HG02642 (cell line): ENCODE data around the gene SLC8A2.

Experiments used
- ATAC-seq: cut with Tn5 transposase; IDR thresholded peaks from one replicate; pipeline ENCODE4 v1.9.1; 2021; ENCODE audit warnings: mild to moderate bottlenecking; ENCODE audit not compliant: unreplicated experiment, poor library complexity

SLC8A2 gene

DNA sequence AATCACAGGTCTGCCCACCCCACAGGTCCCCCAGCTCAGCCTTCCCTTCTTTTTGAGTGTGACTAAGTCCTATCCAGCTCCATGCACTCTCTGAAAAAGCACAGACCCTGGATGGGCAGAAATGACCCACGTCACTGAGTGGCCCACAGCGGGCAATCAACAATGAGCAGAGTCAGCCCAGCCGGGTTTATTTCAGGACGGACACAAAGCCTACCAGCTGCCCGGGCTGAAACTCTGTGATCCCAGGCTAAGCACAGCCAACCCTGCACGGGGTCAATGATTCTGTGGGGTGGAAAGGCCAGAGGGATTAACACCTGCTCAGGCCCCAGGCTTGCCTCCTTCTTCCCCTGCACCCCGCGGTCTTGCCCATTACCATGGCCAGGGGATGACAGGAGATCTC lies 34.8 kb upstream of the SLC8A2 start:
- no peak for ATAC-seq

DNA sequence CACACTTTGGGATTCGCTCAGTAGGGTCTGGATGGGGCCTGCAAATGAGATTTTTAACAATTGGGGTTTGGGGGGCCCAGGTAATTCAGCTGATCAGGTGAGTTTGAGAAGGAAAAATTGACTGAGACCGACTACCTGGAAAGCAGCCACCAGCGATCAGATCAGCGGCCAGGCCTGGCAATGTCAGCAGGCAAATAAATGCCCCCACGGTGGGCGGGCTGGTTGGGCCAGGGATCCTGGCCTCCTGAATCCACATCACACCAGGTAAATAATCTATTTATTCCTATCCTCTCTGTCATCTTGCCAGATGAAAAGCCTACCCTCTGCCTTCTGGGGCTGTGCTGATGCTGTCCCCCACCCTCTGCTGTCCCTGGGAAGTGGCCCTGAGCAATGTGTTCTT lies 33.8 kb upstream of the SLC8A2 start:
- ATAC-seq = no peak

DNA sequence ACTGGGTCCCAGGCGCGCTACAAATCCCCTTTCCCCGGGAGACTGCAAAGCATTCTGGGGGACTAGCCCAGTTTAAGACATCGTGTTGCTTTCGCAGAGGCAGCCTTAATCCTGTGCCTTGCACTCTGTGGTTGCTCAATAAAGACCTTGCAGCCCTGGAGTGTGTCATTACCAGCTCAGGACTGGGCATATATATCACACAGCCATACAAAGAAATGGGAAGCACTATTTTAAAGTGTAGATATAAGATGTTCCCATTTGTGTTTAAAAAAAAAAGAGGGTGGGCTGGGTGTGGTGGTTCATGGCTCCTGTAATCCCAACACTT lies 32.1 kb upstream of the SLC8A2 start:
- ATAC-seq = no peak

DNA sequence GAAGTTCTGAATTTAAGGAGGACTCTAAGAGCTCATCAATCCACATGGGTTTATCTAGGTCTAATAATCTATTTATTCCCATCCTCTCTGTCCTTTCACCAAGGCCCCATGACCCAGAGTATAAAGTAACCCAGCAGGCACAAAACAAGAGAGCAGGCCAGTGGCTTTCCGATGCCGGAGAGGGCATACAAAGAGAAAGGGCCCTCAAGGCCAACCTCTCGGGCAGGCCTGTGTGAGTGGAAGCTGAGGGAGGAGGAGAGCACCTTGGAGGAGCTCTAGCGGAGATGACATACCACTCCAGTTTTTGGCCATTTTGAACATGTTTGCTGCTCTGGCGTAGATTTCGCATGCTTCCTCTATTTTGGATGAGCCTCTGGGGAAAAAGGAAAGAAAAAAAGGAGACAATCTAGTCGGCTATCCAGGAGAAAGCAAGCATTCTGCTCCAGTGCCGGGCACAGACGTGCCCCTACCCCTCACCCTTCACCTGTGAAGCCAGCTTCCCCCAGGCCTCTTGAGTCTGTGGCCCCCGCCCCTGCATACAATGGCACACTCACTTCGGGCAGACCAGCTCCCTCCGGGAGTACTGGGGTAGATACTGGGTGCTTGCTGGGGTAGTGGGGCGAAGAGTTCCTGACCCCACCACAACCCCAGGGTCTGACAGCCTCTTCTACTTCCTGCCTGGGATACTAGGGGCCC lies 31.6 kb upstream of the SLC8A2 start:
- ATAC-seq = no peak

DNA sequence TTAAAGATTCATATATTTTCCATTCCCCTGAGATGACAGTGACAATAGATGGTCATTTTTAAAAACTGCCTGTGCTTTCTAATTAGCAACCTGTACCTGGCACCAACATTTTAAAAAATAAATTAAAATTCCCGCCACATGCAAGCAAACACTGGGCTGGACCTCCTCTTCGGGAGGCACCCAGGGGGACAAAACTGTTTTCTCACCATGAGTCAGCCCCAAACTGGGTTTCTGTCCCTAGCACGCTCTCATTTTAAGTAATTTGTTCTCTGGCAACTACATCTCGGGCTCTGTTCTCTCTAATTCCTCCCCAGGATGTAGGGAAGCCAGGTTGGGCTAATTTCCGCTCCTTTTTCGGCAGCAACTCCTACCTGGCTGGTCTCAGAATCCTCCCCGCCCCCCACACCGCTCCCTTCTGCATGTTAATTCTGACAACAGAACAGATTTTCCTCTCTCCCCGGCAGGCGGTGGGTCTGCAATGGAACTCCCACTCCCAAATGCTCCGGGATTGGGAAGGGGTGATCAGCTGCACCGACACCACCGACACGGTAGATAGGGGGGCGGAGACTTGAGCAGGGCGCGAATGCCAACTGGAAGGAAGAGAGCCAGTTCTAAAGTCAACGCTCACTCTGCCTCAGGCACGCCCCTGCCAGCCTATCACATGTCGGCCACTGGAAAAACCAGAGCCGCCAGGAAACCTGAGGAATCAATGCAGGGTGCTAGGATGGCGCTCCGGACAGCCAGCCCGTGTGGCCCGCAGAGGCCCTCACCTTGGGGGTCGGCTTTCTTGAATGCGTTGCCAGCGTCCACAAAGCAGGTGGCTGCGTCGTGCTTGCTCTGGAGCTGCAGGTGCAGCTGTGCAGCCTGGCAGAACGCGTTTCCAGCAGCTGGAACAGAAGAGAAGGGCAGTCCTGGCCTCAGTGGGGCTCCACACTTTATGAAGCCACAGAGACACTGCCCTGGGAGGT lies 28.5 kb upstream of the SLC8A2 start:
- no peak for ATAC-seq

DNA sequence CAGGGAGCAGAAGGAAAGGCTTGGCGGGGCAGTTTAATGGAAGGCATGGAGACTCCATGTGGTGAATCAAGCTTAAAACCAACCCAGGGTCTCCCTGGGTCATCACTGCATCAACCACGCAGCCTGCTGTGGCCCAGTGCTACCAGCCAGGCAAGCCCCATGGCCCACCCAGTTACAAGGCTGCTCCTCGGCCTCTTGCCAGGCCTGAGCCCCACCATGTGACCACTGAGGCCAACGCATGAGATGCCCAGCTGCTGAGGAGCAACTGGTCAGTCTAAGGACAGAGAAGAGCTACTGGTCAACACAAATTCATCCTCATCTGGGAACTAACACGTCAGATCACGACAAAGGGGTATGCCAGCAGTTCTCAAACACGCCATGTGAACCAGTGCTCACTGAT lies 27.7 kb upstream of the SLC8A2 start:
- no peak for ATAC-seq

DNA sequence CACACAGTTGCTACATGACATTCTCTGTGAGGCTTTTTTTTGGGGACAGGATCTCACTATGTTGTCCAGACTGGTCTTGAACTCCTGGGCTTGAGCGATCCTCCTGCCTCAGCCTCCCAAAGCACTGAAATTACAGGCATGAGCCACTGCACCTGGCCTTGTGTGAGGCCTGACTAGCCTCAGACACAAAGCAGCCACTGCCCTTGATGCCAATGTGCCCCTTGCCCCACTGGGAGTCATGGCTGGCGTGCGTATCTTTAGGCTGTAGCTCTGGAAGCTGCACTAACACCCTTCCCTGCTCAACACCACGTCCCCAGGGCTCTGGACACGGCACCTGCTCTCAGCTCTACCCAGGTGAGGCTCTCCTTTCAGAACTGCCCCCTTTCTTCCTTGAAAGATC lies 26.9 kb upstream of the SLC8A2 start:
- ATAC-seq = no peak

DNA sequence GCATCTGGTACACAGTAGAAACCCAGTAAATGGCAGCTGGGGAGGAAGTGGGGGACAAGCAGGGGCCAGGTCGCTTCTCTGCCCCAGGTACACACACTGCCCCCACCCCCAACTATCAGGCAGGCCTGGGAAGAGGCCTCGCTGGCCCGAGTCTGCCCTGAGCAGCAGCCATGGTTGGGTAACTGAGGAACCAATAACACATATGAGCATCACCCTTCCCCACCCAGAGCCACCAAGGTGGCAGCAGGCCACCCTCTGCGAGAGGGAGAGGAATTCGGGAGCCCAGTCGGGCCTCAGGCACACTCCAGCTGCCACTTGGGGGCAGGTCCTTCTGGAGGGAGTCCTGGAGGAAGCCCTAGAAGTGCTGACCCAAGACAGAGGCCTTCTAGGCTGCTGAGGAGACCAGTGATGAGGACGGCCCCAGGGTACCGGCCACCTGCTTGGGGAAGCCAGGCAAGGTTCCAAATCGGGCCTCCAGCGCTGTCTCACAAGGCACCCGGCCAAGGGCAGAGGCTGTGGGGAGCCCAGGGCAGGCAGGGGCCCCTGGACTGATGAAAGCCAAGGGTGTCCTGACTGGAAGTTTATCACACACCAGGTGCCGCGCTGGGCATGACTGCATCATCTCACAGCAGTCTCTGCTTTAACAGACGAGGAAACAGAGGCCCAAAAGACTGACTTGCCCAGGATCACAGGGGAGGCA lies 26.3 kb upstream of the SLC8A2 start:
- no peak for ATAC-seq

DNA sequence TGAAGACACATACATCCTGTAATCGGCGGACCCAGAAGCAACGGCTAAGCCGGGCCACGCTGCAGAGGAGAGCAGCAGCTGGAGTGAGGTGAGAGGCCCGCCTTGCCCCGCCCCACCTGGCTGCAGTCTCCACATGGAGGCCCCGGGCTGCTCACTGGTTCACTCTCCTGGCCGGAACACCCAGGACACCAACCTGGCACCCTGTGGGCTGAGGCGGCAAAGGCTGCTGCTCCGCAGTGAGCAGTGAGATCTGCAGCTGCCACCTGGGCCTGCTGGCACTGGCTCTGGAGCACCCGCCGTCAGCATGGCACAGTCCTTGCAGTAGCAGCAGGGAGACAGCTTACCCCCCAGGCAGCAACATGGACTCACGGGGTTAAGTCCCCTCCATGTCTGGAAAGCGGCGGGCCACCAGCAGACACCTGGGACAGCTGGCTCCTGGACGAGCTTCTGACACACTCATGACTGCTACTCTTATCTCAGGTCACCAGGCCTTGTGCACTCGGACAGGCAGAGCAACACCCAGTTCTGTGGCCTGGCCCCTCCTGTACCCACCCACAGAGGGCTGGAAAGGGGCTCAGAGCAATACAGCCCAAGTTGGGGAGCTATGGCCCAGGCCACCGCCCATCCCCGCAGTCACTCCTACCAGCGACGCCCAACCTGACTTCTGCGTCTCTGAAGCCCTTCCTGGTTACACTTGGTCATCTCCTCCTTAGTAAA lies 25.5 kb upstream of the SLC8A2 start:
- no peak for ATAC-seq

DNA sequence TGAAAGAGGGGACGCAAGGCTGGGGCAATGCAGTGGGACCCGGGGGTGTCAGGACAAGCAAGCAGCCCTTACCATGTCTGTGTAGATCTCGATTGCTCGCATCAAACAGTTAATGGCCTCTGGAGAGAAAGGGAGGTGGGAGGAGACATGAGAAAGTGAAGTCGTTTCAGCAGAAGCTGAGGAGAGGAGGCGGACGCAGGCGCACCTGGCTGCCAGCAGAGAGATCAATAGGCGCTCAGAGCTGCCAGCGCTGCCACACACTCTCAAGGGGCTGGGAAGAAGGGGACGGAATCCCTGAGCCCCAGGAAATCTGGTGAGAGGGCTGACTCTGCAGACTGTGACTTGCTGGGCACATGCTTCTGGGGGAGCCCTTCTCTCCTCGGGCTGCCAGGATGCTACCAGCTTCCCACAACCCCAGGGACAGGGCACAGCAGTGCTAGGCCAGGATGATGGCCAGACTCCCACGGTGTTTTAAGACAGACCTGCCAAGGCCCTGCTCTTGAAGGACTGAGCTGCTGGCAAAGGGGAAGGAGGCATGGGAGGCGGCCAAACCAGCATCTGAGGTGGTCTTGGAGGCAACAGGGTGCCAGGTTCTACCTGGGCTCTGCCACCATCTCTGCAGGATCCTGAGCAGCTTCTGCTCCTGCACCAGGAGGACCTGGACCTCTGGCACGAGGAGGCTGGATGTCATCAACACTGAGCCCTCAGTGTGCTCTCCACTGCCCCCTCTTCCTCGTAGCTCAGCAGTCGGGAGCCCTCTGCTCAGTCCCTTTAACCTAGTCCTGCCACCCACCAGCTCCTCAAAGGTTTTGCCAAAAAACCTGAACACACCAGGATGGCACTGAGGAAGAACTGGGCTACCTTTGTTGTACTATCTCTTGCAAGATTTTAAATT lies 24.0 kb upstream of the SLC8A2 start:
- ATAC-seq = no peak

DNA sequence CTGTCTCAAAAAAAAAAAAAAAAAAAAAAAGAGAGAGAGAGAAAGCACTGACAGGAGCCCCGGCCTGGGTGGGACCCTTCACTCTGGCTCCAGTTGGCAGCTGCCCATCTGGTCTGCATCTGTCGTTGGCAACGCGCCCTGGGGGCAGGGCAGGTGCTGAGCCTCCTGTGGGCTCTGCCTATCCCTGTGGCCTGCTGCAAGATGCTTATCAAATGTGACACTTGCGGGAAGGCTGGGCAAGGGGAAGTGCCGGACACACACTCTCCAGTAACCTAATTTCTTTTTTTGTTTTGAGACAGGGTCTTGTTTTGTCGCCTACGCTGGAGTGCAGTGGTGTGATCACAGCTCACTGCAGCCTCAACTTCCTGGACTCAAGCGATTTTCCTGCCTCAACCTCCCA lies 23.0 kb upstream of the SLC8A2 start:
- no peak for ATAC-seq

DNA sequence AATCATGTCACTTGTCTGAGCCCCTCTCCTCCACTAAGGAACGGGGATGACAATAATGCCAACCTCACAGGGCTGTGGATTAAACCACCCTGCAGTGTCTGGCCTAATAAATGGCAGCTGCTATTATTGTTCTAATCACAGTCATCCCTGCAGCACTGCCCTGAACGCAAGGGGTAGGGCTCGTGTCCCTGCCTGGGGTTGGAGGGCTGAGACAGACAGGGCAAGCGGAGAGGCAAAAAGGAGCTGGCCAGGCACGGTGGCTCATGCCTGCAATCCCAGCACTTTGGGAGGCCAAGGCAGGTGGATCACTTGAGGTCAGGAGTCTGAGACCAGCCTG lies 22.5 kb upstream of the SLC8A2 start:
- ATAC-seq = no peak

DNA sequence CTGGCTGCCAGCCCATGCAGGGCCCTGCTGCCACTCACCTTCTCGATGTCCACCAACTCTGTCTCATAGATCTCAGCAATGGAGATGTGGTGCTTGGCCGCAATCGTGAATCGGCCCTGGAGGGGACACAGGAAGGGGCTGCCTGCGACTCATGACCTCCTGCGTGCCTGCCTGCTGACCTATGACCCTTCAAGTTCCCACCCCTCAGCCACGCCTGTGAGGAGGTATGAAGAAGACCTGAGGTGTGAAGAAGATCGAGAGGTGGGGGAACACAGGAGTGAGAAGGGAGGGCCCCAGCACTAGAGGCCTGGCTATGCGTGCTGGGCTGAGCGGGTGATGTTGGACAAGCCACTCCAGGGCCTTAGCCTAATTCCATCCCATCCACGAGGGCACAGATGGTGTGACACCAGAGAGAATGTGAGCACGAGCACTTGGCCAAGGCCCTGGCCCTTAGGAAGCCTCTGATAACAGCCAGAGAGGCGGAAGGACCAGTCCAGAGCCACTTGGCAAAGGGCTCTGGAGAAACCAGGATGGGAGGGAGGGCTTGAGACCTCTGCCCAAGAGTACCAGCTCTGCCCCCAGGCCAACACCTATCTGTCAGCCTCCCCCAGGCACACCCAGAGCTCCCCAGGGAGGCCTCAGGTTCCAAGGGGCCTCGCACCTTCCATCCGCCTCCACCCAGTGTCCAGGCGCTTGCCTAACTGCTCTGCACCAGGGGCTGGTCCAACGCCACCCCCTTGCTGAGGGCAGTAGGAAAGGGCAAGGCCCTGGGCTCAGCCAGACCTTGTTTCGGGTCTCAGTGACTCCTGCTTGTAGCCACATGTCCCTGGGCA lies 21.9 kb upstream of the SLC8A2 start:
- no peak for ATAC-seq

DNA sequence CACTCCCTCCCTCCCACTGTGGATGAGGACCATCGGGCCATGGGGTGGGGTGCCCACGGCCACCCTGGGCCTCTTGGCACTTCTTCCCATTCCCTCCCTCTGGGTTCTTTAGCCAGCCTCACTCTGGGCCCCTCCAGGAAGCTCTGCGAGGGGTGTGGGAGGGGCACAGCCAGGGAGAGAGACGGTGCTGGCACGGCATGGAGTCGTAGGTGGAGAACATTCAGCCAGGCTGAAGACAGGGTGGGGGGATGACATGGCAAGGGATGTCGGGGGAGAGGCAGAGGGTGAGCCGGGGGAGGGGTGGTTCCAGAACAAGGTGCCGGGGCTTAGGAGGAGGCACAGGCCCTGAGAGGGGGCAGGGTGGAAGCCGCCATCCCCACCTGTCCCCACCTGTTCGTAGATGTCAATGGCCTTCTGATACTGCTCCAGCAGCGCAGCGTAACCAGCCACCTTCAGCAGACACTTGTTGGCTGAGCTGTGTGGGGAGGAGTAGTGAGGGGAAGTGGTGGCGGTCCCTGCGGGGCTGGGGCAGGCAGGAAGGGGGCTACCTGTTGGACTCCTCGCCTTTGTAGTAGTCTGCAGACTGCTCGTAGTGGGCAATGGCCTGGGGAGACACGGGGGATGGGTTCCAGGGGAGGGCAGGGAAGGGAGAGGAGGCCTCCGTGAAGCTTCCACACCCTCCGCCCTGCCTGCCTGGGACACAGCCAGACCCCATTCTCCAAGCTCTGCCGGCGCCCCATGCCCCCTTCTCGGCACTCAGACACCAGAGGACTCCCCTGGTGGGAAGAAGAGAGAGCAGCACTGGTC lies 21.1 kb upstream of the SLC8A2 start:
- no peak for ATAC-seq

DNA sequence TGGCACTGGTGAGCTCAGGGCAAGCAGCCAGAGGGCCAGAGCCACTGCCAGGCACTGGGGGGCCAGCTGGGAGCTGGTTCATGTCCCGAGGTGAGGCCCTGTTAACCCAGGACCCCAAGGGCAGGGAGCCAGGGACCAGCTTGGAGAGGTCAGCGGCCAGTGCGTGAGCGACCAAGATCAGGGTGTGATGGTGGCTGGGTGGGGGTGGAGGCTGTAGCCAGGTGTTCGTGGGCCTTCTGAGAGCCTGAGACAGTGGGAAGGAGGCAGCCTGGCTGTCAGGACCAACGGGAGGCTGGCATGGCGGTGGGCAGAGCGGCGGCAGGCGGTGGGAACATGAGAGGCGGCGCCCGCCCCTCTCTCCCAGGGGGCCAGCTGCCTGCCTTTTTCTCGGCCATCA lies 20.4 kb upstream of the SLC8A2 start:
- ATAC-seq = no peak

DNA sequence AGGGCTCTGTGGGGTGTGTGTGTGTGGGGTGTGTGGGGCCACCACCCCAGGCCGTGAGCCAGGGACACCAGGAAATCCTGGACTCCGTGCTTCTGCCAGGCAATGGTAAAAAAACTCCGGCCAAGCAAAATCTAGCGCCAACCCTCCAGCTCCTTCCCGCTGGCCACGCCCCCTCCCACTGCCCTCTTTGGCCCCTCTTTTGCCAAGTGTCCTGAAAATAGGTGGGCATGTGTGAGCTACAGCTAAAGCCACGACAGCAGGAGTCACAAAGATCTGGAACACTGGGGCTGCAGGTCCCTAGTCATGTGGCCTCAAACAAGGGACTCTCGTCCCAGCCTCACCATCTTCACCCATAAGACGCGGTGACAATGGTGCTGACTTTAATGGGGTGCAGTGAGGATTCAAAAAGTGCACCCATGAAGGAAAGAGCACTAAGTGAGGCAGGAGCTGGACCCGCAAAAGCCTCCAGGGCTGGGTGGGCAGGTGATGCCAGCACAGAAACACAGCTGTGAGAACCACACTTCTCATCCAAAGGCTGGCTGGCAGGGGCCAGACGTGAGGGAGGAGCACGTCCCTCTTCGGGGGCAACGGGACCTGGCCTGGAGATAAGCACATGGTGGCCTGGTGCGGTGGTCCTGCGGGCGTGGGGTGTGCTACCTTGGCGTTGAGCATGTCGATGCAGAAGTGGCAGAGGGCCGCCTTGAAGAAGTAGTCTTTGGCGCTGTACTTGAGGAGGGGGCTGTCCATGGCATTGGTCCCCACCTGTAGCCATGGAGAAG lies 19.9 kb upstream of the SLC8A2 start:
- no peak for ATAC-seq

DNA sequence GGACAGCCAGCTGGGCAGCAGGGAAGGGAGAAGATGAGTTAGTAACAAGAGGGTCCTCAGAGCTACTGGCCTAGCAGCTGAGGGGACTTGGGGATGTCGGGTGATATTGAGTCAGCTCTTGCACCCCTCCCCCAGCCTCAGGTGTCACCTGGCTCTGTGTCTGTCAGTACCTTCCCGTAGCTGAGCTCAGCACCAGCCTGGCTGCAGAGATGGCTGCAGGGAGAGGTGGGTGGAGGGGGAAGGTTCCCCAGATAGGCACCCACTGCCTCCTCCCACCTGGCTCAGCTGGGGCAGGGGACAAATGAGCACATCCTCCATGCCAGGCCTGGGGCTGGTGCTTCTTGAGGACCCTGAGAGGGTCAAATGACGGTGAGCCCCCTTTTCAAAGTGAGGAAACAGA lies 19.2 kb upstream of the SLC8A2 start:
- ATAC-seq = no peak
